HL-60 (cell line): Measurements from ENCODE around the gene ADAMTS8.

Source experiments
- REST ChIP-seq: IDR thresholded peaks from 2 replicates; pipeline ENCODE4 v1.6.1; 2012; ENCODE audit warnings: low read depth; ENCODE audit not compliant: insufficient replicate concordance
- TF ChIP-seq, protein P1 (sequence below): IDR thresholded peaks from one replicate; pipeline ENCODE4 v1.5.1; 2011; ENCODE audit warnings: low read length, control low read depth, inconsistent platforms; ENCODE audit not compliant: insufficient read depth

- TF ChIP-seq REST: no peak
- TF ChIP-seq, protein P1, sequence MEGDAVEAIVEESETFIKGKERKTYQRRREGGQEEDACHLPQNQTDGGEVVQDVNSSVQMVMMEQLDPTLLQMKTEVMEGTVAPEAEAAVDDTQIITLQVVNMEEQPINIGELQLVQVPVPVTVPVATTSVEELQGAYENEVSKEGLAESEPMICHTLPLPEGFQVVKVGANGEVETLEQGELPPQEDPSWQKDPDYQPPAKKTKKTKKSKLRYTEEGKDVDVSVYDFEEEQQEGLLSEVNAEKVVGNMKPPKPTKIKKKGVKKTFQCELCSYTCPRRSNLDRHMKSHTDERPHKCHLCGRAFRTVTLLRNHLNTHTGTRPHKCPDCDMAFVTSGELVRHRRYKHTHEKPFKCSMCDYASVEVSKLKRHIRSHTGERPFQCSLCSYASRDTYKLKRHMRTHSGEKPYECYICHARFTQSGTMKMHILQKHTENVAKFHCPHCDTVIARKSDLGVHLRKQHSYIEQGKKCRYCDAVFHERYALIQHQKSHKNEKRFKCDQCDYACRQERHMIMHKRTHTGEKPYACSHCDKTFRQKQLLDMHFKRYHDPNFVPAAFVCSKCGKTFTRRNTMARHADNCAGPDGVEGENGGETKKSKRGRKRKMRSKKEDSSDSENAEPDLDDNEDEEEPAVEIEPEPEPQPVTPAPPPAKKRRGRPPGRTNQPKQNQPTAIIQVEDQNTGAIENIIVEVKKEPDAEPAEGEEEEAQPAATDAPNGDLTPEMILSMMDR: no peak
Observed at GRCh38 chr11:130421199-130421585, 7.2 kb downstream of the ADAMTS8 start.
